NCI-H2227 treated with DMSO at 0.1 percent for 48 hours (cell line): ENCODE measurements around the gene GGT6.
"Not testable (repeated sequence)": the region's sequence is repeated elsewhere in the genome, so short reads cannot be mapped to it uniquely, and the experiment has no call there.

Experiments used
- DNase-seq: peaks from one replicate; lab custom pipeline; 2025; lab: John Stamatoyannopoulos, UW

Gene GGT6, protein sequence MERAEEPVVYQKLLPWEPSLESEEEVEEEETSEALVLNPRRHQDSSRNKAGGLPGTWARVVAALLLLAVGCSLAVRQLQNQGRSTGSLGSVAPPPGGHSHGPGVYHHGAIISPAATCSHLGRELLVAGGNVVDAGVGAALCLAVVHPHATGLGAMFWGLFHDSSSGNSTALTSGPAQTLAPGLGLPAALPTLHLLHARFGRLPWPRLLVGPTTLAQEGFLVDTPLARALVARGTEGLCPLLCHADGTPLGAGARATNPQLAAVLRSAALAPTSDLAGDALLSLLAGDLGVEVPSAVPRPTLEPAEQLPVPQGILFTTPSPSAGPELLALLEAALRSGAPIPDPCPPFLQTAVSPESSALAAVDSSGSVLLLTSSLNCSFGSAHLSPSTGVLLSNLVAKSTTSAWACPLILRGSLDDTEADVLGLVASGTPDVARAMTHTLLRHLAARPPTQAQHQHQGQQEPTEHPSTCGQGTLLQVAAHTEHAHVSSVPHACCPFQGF

DNA sequence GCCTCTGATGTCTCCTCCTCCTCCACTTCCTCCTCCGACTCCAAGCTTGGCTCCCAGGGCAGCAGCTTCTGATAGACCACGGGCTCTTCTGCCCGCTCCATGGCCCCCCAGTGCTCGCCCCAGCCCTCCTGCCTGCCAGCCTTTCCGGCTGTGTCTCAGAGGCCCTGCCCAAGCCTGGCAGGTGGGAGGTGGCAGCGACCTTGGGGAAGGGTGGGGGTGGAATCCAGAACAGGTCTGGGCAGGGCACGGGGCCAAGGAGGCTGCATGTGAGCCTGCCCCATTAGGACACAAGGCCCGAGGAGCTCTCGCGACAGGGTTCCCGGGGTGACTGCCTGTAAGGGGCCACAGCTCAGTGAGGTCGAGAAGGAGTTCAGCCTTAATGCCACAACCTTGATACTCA lies at the start of gene GGT6:
Gene GGT6, minus strand, starts transcription at position 157 of the 400 bp plus-strand sequence. Its CDS starts 56 bp downstream, at position 101.
- no peak for DNase-seq

DNA sequence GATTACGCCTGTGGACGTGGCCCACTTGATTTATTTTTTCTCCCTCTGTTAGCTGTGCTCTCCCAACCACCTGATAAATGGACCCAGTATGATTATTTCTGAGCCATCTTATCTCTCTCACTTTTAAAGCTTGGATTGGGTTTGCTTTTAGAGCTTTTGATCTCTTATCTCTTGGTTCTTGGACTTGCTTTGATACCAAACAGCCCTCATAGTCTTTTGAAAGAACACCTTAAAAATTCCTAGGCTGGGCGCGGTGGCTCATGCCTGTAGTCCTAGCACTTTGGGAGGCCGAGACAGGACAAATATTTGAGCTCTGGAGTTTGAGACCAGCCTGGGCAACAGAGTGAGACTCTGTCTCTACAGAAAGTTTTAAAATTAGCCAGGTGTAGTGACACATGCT lies 49.8 kb upstream of the GGT6 start:
- no peak for DNase-seq

DNA sequence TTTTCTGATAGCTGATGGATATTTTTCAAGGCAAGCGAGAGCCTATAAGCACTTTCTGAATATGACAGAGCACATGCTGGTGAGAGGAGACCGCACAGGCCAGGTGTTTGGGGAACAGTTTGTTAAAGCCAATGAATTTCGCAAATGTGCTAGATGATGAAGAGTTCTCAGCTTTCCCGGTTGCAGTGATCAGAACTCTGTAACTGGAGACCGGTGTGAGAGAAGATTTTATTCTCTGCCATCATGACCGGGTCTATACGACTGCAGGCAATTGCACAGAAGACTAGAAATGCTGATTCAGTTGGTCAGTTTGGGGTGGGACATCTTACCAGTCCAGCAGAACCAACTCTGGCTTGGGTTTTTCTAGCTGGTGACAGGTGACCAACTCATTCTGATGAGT lies 49.4 kb upstream of the GGT6 start:
- no peak for DNase-seq

DNA sequence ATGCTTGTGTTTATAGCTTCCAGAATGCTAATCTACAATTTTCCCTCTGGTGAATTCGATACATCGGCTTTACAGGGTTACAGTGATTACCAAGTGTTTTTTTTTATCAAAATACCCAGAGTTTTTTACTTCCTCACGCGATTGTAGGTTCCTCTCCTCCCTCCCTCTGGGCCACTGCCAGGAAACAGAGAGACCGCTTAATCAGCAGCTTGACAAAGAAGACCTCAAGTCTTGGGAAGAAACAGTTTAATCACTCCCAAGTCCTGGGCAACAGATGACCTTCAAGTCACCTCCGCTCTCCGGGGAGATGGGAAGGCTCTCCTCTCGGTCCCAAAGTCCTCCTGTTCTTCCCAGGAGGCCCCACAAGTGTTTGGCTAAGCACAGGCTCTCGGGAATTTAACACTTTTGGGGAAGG lies 47.4 kb upstream of the GGT6 start:
- no peak for DNase-seq

DNA sequence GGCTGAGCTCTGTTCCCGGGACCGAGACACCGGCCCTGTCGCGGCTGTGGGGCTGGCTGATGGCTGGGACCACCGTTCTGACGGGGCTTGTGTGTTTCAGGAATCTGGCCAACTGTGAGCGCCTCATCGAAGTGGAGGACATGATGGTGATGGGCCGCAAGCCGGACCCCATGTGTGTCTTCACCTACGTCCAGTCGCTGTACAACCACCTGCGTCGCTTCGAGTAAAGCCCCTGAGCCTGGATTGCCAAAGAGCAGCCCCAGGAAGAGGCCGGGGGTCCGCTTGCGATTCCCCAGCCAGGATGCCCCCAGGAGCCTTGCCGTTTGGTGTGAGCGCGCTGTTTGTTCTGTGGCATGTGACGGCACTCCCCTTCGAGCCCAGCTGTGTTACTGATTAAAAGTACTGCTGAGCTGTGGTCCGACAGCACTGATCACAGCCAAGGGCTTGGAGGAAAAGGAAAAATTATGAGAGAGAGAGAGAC lies 46.9 kb upstream of the GGT6 start:
- no peak for DNase-seq

DNA sequence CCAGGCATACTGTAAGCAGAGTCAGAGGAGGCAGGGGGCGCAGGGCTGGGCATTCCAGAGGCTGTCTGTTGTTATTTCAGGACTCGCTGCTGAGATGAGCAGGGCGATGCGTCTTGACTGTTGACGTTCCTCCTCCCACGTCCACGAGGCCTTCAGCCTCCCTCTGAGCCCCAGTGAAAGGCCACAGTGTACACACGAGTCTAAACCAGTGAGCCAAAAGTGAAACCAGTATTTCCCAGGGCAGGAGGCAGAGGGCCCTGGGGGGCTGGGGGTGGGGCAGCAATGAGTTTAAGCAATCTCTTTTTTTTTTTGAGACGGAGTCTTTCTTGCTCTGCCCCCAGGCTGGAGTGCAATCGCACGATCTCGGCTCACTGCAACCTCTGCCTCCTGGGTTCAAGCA lies 45.4 kb upstream of the GGT6 start:
- DNase-seq, result no peak

DNA sequence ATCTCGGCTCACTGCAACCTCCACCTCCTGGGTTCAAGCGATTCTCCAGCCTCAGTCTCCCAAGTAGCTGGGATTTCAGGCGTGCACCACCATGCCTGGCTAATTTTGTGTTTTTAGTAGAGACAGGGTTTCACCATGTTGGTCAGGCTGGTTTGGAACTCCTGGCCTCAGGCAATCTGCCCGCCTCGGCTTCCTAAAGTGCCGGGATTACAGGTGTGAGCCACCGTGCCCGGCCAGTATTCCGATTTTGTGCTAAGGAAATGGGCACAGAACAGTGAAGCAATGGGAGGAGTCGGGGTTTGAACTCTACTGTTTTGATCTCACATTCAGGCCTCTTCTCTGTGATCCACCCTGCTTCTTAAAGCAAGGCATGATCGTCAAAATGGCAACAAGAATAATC lies 44.4 kb upstream of the GGT6 start:
- not testable (repeated sequence) for DNase-seq

DNA sequence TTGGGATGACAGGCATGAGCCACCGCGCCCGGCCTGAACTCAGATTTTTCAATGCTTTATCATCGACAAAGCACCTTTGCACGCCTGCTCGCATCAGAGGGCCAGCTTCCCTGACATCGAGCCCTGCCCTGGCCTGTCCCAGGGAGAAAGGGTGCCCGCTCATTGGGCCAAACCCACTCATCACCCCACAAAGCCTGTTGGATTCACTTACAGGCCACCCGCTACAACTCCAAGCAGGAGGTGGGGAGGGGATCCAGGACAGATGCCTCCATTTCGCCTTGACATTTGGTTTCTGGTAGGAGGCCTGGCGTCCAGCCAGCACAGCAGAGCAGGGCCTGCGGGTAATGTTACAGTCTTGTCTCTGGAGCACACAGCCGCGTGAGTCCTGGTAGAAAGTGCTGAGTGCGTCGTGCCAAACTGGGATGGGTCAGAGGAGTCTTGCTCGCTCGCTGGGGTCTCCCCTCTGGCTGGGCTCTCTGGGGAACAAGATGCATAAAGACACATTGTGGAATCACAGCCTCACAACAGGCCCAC lies 43.8 kb upstream of the GGT6 start:
- DNase-seq, result peak; percentile 24

DNA sequence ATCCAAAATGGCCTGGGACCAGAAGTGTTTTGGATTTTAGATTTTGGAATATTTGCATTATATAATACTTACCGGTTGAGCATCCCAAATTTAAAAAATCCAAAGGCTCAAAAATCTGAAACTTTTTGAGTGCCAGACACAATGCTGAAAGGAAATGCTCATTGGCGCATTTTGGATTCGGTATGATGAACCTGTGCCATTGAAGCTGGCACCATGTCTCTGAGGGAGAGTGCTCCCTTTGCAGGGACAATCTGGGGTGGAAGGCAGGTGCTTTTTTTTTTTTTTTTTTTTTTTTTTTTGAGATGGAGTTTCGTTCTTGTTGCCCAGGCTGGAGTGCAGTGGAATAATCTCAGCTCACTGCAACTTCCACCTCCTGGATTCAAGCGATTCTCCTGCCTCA lies 41.7 kb upstream of the GGT6 start:
- DNase-seq, result no peak

DNA sequence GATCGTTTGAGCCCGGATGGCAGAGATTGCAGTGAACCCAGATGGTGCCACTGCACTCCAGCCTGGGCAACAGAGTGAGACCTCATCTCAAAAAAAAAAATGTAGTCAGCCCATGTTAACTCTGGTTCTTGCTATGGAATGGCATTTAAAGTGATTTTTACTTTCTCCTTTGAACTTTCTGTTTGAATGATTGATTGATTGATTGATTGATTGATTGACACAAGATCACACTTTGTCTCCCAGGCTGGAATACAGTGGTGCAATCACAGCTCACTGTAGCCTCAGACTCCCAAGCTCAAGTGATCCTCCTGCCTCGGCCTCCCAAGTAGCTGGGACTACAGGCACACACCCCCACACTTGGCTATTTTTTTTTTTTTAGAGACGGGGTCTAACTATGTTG lies 40.9 kb upstream of the GGT6 start:
- no peak for DNase-seq

DNA sequence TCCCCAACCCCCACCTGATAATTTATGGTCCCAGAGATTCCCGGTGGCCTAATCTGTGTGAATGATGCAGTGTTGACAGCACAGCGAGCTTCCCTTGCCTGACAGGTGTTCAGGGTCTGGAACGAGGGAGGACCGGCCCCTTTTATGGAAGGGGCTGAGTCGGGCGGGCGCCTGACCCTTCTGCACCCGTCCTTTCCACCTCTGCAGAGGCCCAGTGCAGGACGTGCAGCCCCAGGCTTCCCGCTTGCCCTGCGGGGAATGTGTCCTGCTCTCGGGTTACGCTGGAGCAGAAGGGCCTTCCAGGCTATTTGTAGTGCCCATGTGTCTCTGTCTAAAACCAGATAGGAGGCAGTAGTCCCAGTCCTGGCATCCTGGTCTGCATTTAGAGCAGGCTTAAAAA lies 40.2 kb upstream of the GGT6 start:
- no peak for DNase-seq

DNA sequence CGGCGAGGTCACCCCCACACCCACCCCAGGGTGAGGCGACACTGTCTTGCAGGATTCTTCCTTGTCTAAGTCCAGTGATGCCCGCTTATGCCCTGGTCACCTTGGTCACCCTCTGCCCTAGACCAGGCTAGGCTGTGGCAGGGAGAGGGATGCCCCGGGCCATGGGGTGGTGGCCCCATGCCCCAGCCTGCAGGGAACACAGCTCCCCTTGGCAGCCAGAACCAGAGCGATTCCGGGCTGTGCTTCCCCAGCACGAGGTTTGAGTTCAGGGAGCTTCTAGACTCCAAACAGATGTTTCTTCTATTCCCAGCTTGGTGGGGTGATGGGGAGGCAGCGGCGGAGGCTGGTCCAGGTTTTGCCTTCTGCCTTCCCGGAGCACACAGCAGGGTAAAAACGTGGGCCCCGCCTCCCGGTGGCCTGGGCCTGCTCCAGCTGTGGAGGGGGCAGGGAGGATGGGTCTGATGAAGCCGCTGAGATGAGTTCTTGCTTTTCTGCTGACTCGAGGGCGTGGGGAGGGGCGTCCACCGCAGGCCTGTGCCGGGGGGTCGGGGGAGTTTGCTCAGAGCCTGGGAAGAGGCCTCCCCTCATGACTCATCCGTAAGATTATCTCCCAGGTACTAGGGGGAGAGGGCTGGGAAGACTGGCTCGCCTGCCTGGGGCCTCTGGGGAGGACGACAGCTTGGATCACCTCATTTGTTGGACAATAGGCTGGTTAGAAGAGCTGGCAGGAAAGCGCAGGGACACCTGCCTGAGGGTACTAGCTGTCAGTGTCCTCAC lies 39.3 kb upstream of the GGT6 start:
- peak; percentile 46 for DNase-seq

DNA sequence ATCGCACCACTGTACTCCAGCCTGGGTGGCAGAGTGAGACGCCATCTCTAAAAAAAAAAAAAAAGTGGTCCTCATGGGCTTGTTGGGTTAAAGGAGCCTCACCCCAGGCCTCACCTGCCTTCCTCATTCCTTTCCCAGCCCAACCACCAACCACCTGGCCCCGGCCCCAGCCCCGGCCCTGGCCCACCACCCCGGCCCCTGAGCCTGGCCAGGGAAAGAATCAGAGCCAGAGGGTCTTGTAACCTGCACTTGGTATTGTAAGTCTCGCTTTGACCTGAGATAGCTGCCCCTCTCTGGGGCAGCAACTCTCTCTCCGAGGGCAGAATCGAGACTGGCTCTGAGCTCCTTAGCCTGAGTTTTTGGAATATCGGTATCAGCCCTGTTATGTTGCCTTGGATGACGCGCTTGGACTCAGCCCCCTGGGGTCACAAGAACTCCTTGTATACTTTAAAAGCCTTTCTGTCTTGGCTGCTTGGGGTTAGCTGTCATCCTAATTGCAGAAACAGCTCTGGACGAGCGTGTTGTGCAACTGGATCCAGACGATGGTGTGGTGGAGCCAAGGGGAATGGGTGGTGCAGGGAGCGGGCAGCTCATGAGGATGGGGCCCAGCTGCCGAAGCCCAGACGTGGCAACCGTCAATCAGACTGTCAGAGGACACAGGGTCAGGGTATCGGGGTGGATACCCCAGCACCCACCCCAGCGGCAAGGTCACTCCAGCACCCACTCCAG lies 38.6 kb upstream of the GGT6 start:
- no peak for DNase-seq

DNA sequence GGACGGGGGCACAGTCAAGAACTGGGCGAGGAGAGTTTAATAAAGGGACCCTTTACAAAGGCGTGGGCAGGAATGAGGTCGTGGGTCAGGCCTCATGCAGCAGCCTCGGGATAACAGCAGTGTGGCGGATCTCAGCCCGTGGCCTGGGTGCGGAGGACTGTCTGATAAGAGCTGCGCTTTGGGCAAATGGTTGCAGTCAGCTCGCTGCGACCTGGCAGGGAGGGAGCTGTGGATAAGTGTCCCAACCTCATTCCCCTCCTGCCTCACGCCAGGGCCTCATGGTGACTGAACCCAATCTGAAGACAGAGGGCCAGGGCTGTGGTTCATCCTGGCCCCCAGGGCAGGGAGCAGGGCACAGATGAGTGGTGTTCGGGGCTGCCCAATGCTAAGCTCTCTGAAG lies 37.6 kb upstream of the GGT6 start:
- no peak for DNase-seq

DNA sequence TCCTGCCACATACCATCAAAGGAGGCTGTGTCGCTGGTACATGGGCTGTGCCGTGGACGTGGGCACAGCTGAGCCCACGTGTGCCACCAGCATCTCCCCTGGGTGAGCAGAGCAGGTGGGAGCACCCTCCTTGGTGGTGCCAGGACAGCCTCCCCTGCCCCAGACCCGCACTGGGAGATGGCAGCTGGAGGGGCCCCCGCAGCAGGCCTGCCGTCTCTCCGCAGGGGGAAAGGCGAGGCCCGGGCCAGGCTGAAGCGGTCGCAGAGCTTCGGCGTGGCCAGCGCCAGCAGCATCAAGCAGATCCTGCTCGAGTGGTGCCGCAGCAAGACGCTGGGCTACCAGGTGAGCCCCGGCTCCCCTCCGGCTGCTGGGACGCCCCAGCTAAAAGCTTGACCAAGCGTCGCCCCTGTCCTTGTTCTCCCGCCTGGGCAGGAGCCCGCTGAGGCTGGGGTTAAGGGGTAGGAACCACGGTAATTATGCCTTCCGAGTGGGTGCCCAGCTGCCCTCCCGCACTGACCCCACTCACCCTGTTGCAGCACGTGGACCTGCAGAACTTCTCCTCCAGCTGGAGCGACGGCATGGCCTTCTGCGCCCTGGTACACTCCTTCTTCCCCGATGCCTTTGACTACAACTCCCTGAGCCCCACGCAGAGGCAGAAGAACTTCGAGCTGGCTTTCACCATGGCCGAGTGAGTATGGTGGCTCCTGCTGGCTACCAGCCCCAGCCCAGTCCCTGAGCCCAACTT lies 36.4 kb upstream of the GGT6 start:
- DNase-seq, result no peak

DNA sequence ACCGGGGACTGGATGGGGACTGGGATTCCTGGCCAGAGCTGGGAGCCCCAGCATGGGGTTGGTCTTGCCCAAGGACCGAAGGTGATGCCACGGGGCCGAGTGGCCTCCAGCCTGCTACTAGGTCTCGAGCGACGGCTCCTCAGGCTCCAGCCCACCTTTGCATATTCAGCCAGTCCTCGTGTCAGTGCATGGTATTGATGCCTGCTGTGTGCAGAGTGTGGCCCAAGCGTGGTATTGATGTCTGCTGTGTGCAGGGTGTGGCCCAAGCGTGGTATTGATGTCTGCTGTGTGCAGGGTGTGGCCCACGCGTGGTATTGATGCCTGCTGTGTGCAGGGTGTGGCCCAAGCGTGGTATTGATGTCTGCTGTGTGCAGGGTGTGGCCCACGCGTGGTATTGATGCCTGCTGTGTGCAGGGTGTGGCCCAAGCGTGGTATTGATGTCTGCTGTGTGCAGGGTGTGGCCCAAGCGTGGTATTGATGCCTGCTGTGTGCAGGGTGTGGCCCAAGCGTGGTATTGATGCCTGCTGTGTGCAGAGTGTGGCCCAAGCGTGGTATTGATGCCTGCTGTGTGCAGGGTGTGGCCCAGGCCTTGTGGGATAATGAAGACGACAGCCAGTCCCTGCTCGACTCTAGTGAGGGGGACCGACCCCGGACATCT lies 35.4 kb upstream of the GGT6 start:
- DNase-seq, result not testable (repeated sequence)

DNA sequence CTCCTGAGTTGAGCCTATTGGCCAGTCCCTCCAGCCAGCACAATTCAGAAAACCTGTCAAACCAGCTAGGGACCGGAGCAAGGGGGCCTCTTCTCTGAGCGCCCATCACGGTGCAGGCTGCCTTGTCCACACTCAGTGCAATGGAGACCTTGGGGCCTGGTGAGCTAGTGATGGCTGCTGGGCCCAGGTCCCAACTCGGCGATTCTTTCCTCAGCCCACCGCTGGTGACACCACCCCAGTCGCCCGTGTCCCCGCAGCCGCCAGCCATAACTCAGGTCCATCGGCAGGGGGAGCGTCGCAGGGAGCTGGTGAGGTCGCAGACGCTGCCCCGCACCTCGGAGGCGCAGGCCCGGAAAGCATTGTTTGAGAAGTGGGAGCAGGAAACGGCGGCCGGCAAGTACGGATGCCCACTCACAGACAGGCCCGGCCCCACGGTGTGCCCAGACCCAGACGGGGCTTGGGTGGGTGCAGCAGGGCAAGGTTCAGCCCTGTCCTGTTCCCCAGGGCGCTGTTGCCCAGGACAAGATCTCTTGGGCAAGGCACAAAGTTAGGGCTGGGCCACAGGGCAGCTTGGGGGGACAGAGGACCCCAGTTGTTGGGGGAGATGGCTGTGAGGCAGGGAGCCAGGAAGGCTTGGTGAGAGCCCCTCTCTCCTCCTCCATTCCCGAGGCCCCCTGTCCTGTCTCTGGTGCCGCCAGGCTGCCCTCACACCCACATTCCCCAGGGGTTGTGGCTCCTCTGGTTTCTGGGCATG lies 34.7 kb upstream of the GGT6 start:
- no peak for DNase-seq

DNA sequence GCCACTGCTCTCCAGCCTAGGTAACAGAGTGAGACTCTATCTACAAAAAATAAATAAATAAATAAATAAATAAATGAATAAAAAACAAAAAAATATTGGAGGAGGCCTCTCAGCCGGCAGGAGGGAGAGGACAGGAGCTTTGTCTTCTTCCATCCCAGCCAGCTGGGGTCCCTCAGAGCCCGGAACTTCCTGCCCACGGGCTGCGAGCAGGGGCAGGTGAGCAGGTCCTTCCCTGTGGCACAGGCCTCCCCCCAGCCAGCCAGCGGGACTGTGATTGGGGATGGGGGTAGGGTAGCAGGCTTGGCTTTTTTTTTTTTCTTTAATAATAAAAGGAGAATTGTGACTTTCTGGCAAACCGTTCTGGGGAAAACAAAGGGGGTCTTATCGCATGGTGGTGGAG lies 34.0 kb upstream of the GGT6 start:
- no peak for DNase-seq

DNA sequence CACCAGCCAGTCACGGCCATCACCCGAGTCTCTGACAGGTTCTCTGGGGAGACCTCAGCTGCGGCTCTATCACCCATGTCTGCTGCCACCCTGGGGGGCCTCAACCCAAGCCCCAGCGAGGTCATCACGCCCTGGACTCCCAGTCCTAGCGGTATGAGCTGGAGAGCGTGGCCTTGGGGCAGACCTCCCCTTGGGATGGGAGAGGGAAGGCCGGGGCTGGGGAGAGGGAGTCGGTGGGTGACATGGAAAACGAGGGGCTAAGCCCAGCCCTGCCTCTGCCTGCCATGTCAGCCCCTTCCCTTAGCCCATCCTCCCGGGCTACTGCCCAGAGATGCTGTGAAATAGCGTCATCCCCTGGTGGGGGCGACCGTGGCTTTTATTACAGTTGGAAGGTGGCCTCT lies 32.6 kb upstream of the GGT6 start:
- no peak for DNase-seq
